ENCODE measurements around the gene CRYGS.
"Not testable (repeated sequence)": the region's sequence is repeated elsewhere in the genome, so short reads cannot be mapped to it uniquely, and the experiment has no call there.

Gene CRYGS

DNA sequence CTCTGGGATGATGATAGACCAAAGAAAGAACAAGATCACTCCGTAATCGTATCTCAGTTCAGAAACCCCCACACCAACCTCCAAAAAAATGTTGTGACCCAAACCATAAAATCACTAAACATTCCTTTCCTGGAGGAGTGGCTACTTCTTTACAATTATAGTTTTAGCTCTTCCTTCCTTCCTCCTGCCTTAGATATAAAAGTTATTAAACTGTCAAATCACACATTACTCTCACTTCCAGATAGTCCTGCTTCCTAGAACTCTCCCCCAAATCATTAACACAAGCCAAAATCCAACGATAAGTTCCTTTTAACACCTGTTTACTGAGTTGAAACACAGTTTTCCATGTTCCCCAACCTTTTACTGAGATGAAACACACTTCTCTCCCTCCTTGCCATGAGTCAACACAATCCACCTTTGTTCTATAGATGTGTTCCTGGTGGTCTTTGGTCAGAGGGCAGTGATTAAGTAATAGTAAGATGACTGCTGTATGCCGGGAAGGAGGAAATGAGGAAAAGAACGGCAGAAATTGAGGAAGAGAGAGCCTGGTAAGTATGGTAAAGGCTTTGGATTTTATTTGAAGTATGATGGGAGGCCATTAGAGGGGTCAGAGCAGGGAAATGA is 8.3 kb upstream of the CRYGS start:
- no peak for DNase-seq

DNA sequence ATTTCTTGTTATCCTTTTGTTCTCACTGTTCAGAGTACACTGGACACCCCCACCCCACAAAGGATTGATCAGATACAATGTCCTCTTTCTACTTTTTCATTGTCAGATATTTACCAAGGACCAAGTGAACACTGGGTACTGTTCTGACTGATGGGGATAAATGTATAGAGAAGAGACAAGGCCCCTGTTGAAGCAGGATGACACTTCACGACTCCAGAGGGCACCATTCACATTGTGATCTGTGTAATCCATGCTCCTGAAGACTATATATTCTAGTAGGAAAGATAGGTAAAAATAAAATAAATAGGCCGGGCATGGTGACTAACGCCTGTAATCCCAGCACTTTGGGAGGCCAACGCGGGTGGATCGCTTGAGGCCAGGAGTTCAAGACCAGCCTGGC is 7.2 kb upstream of the CRYGS start:
- DNase-seq: no peak

DNA sequence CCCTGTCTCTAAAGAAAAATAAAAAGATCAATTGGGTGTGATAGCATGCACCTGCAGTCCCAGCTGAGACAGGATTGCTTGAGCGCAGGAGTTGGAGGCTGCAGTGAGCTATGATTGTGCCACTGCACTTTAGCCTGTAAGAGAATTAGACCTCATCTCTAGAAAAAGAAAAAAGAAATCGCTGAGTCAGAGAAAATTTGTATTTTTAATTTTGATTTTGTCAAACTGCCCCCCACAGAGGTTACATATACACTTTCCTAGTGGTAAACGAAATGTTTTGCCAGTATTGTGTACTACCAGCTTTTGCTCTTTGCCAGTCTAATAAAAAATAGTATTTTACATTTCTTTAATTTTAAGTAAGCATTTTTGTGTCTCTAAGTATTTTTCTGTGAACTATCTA is 5.3 kb upstream of the CRYGS start:
- no peak for DNase-seq

DNA sequence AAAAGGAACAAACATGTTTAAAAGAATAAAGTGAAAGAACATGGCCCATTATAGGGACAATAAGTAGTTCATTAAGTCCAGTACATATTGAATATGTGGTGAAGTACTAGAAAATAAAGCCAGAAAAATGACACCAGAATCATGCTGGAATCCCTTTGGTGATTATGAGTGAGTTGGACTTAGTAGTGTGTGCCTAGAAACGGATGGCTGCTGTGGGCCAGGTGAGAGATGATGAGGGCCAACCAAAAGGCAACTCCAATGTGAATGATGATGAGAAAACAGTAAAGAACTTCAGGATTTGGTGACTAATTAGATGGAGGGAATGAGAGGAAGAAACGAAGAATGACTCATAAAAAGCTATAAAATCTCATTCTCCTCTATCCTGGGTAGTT is 3.3 kb downstream of the CRYGS start:
- no peak for DNase-seq

DNA sequence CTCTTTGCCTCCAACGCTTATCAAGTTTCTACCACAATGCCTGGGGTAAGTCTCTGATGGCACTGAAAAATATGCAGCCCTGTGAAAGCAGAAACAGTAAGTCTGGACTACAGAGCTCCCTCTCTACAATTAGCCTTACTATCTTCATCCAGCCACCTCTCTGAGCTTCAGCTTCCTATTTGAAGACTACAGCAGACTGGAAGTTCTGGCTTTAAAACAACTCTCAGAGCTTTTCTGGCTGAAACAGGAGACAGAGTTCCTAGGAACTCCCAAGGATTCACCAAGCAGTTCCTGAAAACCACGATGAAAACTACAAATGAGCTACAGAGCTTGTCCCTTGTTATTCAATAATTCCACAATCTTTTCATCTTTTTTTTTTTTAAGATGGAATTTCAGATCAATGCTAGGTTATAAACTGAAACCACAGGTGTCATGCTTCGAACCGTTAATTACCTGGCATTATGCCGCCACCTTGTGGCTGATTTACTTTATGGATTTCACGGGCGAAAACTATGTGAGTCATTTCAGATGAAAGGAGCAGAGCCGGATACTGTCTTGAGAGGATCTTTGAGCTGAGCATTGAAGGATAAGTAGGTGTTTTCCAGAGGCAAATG is 3.9 kb downstream of the CRYGS start:
- peak; percentile 78 for DNase-seq

DNA sequence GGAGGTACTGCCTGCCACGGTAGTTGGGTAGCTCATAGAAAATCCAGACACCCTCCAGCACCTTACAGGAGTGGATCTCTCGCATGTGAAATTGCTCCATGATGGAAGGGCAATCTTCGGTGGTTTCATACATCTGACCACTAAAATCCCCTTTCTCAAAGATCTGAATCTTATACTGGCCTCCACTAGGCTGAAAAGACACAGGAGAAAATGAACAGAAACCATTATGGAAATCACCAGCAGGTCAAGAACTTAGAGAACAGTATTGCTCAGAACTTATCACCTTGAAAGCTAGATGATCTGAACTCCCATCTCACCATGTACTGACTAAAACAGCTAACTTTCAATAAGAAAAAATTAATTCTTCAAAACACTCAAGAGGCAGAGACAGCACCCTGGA is 5.4 kb downstream of the CRYGS start:
- no peak for DNase-seq

DNA sequence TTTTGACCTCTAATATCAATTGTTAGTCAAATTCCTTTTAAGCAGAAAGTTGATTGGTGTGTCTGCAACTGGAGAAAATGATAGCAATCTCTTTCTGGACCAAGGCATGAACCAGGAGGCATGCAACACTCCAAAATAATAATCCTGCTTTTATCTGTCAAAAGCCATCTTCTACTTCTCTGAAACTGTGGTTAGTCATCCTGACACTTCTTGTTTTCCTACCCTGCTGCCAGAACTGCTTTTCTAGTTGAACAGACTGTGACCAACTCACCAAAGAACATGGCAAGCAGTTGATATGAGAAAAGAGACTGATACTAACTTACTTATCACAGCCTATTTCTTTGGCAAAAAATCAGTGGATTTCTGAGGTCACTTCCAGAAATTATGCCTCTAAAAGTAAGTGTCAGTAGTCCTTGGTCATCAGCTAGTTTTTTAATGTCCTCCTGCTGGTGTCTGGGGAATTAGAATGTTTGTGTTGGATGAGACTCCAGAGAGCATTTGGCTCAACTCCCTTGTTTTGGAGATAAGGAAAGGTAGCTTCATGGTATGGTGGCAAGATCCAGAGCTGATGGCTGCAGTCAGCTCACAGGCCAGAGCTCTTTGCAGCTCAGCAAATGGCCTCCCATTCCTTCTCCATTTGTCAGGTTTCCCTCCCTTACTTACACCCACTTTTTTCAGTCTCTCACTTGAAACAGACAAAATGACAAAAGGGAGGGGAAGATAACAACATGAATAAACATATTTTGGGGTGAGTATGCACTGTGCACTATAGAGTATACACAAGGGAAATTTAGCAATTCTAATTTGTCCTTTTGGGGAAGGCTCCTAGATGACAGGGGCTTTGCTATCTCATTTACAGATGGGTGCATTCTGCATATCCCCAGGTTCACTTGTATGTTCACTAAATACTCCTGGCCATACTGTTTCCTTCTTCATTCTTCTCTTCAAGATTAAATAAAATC is 7.0 kb downstream of the CRYGS start:
- DNase-seq: no peak

DNA sequence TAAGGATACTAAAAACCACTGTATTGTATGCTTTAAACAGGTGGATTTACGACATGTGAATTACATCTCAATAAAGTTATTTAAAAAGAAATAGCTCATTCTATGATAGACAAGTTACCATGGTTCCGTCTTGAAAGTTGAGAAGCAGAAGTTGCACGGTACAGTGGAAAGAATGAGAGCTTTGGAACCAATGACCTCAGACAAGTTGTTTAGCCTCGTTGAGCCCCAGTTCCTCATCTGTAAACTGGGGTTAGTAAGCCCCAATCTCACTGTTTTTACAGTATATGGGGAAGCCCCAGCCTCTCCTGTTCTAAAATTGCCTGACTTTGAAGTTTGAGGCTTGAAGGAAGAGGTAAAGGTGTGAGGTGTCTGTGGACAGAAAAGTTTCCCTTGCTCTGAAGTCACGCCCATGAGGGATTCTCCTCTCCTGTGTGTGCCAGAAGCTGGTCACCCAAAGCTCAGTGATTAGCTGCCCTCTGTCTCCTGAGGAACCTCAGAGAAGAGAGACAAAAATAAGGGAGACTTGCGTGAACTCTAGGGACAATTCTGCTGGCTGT is 10.0 kb downstream of the CRYGS start:
- no peak for DNase-seq

DNA sequence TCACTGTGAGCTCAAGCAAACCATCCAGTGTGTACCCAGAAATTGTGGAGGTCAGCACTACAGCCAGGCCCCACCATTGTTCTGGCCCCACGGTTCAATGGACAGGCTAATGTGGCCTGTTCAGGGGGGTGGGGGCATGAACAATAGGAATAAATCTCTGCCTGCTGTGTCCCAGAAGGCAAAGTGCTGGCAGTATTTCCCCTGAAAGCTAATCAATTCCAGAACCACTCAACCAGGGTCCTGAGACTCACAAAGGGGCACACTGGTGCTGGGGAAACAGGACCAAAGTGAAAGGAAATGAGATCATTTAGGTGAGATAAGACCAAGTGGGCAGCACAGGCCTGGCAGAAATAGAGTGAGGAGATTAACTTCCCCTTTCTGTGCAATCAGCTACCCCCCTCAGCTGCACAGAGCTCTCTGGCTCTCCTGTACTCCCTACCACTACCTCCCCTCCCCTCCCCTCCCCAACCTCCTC is 11.5 kb downstream of the CRYGS start:
- peak; percentile 68 for DNase-seq

DNA sequence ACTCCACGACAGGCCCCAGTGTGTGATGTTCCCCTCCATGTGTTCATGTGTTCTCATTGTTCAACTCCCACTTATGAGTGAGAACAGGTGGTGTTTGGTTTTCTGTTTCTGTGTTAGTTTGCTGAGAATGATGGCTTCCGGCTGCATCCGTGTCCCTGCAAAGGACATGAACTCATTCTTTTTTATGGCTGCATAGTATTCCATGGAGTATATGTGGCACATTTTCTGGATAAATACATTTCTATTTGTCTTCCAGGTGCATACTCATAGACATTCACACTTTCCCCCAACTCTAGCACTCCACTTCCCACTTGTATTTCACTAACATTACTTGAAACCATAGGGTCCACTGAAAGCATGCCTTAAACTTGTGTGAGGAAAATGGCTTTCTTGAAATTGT is 12.5 kb downstream of the CRYGS start:
- DNase-seq: not testable (repeated sequence)

DNA sequence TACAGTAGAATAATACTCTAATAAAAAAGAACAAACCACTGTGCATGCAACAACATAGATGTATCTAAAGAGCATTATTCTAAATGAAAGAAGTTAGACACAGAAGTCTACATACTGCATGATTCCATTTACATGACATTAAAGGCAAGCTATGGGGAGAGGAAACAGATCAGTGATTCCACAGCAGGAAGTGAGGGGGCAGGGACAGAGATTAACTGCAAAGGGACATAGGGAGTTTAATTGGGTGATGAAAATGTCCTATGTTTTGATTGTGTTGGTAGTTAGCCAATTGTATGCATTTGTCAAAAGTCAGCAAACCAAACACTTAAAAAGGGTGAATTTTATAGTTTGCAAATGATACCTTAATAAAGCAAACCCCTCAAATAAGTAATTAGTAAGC is 13.8 kb downstream of the CRYGS start:
- no peak for DNase-seq

DNA sequence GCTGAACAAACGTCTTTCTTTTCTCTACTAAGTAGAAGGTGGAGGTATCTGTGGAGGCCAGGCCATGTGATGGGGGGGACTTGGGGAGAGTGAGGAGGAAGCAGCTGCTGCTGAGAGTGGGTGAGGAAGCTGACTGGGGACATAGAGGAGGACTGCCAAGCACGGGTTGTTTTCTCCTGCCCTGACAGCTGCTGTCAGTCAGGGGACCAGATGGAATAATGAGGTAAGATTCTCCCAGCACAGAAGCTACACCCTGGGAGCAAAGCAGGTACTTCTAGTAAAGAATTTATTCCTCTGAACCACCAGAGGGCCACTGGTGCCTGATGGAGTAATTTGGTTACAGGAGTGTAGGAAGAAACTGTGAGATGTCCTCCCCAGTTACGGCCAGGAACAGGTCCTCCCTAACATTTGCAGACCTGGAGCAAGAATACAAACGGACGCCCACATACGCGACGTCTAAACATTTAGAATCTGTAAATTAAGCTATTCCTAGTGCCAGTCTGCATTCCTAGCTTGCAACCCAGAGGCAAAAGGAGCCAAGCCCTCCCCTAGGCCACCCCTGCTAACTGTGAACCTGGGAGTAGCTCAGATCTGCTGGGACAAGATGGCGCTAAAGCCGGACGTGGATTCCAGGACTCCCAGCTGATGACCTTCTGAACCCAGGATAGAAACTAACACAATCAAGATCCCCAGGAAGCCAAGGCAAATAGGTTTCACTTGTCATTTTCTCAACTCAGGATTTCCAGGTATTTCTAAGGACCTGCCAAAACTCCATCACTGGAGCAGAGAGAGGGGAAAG is 14.8 kb downstream of the CRYGS start:
- DNase-seq: no peak

DNA sequence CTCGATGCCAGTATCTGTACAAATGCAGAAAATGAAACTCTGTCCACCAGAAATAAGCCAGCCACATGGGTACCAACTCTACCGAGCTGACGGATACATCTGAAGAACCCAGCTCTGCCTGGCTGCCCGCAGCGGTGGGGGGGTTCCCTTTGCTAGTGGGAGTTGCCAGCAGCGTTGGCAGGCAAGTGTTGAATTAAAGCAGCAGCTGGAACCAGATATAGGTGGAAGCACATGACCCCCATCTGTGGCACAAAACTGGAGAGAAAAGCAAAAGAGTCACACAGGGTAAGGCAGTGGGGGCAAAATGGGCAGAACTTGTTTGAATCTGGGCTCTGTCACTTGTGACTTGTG is 17.9 kb downstream of the CRYGS start:
- DNase-seq: no peak

DNA sequence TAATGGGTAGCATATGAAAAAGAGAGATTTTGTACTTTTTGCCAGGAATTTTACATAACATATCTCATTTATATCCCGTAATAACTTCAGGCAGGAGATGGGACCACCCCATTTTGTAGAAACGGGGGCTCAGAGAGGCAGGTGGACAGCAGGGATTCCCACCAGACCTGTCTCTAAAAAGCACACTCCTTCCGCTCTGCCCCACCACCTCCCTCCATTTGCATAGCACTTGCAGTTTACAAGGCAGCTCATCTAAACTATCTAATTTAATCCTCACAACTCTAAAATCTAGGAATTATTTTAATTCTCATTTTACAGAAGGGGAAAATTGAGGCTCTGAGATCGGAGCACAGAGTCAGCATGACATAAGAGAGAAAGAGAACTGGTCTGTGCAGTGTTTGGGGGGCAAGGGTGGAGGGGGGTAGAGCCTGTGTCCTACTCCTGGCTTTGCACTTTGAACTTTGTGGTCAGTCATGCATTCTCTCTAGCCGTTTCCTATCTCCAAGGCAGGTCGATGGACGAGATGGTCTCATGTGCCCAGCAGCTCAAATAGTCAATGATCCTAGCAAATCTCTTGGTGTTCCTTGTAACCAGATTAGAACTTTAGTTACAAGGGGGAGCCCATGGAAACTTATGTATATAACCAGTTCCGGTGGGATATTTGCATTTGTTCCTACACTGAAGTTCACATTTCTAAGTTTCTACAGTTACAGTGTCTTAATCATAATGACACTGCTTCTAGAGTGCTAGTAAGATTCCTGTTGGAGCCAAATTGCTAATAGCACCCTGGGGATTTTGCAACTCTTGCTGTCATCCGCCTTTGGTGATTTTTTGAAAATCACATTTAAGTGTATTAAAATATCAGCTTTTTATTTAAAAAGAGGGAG is 18.6 kb downstream of the CRYGS start:
- DNase-seq: no peak

DNA sequence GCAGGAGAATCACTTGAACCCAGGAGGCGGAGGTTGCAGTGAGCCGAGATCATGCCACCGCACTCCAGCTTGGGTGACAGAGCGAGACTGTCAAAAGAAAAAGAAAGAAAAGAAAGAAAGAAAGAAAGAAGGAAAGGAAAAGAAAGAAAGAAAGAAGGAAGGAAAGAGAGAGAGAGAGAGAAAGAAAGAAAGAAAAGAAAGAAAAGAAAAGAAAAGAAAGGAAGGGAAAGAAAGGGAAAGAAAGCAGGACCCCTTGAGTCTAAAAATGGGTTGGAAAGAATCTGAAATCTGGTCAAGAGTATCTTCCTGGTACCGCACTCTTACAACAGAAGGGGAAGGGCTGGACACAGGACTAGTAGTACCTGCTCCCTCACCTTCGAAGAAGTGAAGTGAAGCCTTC is 19.6 kb downstream of the CRYGS start:
- DNase-seq: no peak

DNA sequence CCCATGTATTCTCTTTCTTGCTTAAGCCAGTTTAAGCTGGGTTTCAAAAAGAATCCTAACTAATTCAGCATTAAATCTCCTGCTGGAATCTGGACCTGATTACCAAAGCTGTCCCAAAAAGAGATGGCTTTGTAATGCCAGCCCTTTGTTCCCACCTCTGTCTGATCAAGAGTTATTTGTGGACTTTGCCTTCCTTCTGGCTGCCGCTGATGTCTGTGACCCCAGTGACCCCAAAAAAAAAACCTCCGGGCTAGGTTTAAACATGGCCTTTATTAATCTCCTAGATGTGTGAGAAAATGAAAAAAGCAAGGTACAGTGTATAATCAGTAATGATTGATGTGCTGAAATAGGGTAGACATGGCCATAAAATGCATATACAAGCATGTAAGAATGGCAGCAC is 20.7 kb downstream of the CRYGS start:
- DNase-seq: no peak

DNA sequence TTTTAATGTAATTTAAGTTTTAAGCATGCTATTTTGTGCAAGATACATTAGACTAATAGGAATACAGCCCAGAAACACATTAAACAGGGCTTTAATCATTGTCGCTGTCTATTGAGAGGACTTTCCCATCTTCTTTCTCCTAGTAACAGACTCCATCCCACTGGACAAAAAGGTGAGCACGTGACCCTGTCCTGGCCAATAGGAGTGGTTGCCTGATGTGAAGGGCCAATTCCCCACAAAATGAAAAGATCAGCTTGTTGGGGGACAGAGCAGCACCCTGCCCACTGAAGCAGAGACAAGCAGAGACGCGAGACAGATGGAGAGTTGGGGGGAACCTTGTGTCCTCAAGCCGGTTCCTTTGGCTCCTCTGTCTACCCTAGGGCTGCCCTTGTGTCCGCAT is 21.2 kb downstream of the CRYGS start:
- DNase-seq: no peak

DNA sequence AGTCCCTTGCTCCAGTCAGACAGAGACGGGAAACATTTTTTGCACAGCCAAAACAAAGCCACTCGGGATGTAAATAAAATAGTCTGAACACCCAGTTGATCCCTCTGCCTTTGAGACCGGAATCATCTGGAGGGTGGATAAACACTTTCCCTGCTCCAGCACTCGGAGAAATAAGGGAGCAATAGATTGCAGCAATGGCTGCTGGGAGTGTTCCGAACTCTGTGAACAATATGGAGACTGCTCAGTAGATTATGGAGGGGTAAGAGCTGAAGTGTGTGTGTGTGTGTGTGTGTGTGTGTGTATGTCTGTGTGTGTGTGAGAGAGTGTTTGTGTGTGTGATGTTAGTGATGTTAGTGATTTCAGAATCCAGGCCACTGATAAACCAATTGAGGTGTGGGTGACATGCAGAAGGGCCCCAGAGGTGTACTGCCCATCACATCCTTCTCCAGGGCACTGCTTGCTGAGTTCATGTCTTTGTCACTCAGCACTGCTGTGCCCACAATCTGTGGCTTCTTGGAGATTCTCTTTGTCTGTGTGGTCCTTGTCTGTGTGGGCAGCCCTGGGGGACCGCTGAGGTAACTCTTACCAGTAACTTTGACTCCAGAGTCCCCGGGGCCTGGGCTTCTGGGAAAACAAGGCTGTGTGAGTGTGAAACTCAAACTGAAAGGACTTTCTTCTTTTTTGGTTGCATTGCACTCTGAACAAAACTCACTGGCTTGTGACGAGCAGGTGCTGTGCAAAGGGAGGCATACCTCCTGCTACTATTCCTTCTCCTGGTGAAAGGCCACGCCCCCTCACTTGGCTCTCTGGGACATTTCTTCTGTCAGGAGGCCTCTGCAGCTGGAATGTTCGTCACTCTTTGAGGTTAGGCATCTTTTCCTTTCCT is 23.0 kb downstream of the CRYGS start:
- no peak for DNase-seq

DNA sequence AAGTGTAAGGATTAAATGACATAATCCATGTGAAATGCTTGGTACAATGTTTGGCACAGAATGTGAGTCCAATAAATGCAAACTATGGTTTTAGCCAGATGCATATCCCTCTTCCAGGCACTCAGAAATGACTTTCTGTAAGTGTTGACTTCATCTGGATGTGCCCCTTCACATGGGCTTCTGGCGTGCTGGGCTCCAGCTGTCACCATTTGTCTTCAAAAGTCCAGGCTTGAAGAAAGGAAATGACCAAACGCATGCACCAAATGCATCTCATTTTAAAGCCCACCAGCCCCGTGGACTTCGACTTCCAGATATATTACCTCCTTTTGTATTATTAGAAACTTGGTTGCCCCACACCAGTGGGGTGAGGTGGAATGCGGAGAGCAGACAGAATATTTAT is 23.7 kb downstream of the CRYGS start:
- no peak for DNase-seq

DNA sequence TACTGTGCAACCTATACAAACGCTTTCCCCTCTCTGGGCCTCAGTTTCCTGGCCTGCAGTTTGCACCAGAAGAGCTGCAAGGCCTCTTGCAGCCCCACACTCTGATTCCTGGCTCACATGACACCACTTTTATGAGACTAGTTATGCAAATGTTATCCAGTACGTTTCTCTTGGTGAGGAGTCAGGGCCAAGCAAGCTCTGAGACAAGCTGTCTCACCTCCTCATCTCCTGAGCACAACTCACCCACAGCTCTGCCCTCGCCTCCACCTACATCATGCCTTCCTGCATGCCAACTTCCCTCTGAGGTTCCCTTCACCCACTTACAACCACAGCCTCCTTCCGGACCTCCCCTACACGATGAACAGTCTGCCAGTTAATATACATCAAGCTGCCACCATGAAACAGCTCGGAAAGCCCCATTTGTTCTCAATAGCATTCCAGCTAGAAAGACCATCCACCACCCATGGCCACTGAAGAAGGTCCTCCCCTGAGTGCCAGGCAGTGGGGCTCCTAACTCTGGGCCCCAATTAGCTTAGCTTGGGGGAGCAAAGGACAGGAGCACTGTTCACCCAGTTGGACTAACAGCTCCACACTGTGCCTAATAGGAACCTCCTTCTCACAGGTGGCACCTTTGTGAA is 25.0 kb downstream of the CRYGS start:
- no peak for DNase-seq

Data from retina (tissue), 1 donor.